ENCODE results near the gene NOS3.

Gene NOS3

GRCh38 chr7:150977382-150978125, 13.3 kb upstream of the NOS3 start:
- in situ Hi-C loops (cut with MboI; ENCODE audit: low sequenced_read_pairs) = no loop called here

DNA sequence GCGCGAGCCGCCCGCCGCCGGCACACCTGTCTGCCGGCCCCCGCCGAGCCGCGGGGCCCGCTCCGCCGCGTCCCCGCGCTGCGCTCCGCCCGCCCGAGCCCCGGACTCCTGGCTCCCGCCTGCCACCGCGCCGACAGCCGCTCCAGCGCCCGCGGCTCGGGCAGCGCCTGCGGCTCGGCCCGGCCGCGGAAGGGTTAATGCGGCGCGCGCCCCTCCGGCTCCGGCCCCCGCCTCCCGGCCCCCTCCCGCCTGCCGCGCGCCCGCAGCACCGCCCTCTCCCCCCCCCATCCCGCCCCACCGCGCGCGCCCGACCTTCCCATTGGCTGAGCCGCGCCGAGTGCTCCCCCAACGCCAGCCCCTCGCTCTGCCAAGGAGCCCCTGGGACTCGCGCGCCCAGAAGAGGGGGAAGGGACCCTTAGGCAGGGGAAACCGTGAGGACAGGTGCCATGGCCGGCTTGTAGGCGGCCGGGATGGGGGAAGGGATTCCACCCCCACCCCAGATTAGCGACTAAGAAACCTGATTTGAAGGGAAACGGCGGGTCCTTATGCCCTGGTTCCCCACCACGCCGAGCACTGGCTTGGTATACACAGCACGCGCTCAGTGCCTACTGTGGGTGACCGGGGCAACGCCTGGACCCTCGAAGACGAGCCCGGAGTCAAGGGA, 12.6 kb upstream of the NOS3 start, which contains the start of gene KCNH2:
Gene KCNH2 (minus strand): TSS at position 196 of the 664 bp plus-strand sequence. CDS start 408 bp downstream, outside the sequence.
- in situ Hi-C loops (cut with MboI; ENCODE audit: low sequenced_read_pairs) = no loop called here

- in situ Hi-C loops (cut with MboI; ENCODE audit: low sequenced_read_pairs) = no loop called here
Measured at GRCh38 chr7:150979713-150980390, 11.0 kb upstream of the NOS3 start.

DNA sequence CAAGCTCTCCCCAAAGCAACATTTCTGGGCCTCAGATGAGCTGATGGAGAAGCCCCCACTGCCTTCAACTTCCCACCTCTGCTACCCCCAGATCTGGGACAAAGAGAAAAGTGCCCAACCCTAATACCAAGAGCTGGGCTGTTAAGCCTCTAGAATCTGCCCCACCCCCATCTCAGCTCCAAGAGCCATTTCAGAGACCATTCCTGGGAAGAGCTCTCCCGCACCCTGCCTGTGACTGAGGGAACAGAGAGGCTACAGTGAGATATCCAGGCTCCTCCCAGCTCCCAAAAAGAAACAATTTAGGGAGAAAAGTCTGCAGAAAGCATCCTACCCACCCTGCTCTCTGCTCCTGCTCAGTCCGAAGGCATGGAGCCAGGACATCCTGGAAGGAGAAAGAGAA, 10.2 kb upstream of the NOS3 start:
- in situ Hi-C loops (cut with MboI; ENCODE audit: low sequenced_read_pairs) = no loop called here

DNA sequence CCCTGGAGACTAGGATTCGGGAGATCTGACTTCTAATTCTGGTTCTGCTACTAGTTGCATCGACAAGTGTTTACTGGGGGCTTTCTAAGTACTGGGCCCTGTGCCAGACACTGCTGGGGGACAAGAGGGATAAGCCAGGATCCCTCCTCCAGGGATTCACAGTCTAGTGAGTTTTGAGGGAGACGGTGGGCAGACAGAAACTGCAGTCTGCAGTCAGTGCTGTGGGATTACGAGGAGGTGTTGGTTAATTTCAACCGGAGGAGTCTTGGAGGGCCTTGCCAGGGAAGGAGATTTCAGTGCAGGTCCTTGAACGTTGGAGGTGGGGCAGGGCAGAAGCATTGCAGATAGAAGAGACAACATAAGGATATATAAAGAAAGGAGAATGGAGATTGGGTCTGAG, 9.2 kb upstream of the NOS3 start:
- in situ Hi-C loops (cut with MboI; ENCODE audit: low sequenced_read_pairs) = no loop called here

GRCh38 chr7:150982351-150982750, 8.5 kb upstream of the NOS3 start:
- in situ Hi-C loops (cut with MboI; ENCODE audit: low sequenced_read_pairs) = no loop called here

DNA sequence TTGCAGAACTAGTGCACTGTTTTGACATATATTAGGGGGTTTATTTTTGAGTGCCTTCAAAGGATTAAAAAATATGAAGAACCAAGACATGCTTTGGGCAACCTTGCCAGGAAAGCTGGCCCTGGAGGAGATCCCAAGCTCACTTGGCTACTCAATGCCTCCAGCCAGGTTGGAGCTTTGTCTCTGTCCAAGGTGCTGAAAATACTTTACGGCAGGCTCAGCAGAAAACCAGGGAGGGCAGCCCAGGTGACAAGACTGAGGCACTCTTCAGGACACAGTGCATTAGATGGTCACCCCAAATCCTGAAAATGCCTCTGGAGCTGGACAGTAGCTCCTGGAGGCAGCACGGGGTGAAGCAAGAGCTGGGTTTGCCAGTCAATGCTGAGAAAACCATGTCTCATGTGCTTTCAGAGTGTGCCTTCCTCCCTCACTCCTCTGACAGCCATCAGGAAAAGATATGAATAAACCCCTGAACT, 6.9 kb upstream of the NOS3 start:
- in situ Hi-C loops (cut with MboI; ENCODE audit: low sequenced_read_pairs) = no loop called here

DNA sequence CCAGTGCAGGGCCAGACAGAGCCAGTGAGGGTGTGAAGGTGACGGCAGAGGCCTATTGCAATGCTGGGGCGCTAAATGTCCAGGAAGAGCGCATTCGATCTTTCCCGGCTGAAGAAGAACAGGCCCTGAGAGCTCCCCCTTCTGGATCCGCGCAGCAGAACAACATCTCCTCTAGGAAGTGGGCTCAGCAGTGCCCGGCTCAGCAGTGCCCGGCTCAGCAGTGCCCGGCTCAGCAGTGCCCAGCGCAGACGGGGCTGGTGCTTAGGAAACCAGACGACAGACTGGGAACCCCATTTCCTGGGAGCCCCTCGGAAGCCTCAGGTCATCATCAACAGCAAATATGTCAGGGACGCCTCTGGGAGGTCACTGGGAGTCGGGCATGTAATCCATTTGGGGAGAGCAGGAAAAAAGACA, 4.7 kb upstream of the NOS3 start:
- in situ Hi-C loops (cut with MboI; ENCODE audit: low sequenced_read_pairs) = no loop called here

GRCh38 chr7:150986556-150986955, 4.3 kb upstream of the NOS3 start:
- in situ Hi-C loops (cut with MboI; ENCODE audit: low sequenced_read_pairs) = no loop called here

- in situ Hi-C loops (cut with MboI; ENCODE audit: low sequenced_read_pairs) = no loop called here
Measured at GRCh38 chr7:150988230-150989226, 2.3 kb upstream of the NOS3 start.

GRCh38 chr7:150989456-150989855, 1.4 kb upstream of the NOS3 start:
- in situ Hi-C loops (cut with MboI; ENCODE audit: low sequenced_read_pairs) = no loop called here

DNA sequence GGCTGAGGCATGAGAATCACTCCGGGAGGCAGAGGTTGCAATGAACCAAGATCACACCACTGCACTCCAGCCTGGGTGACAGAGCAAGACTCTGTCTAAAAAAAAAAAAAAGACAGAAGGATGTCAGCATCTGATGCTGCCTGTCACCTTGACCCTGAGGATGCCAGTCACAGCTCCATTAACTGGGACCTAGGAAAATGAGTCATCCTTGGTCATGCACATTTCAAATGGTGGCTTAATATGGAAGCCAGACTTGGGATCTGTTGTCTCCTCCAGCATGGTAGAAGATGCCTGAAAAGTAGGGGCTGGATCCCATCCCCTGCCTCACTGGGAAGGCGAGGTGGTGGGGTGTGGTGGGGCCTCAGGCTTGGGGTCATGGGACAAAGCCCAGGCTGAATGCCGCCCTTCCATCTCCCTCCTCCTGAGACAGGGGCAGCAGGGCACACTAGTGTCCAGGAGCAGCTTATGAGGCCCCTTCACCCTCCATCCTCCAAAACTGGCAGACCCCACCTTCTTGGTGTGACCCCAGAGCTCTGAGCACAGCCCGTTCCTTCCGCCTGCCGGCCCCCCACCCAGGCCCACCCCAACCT, 1.3 kb downstream of the NOS3 start:
- in situ Hi-C loops (cut with MboI; ENCODE audit: low sequenced_read_pairs) = no loop called here

- in situ Hi-C loops (cut with MboI; ENCODE audit: low sequenced_read_pairs) = no loop called here
Measured at GRCh38 chr7:150992833-150993302, 2.1 kb downstream of the NOS3 start.

DNA sequence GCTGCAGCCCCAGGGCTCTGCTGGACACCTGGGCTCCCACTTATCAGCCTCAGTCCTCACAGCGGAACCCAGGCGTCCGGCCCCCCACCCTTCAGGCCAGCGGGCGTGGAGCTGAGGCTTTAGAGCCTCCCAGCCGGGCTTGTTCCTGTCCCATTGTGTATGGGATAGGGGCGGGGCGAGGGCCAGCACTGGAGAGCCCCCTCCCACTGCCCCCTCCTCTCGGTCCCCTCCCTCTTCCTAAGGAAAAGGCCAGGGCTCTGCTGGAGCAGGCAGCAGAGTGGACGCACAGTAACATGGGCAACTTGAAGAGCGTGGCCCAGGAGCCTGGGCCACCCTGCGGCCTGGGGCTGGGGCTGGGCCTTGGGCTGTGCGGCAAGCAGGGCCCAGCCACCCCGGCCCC, 2.7 kb downstream of the NOS3 start:
- in situ Hi-C loops (cut with MboI; ENCODE audit: low sequenced_read_pairs) = no loop called here

- in situ Hi-C loops (cut with MboI; ENCODE audit: low sequenced_read_pairs) = no loop called here
Measured at GRCh38 chr7:150994141-150994837, 3.5 kb downstream of the NOS3 start.

GRCh38 chr7:150994838-150995510, 4.2 kb downstream of the NOS3 start:
- in situ Hi-C loops (cut with MboI; ENCODE audit: low sequenced_read_pairs) = no loop called here

DNA sequence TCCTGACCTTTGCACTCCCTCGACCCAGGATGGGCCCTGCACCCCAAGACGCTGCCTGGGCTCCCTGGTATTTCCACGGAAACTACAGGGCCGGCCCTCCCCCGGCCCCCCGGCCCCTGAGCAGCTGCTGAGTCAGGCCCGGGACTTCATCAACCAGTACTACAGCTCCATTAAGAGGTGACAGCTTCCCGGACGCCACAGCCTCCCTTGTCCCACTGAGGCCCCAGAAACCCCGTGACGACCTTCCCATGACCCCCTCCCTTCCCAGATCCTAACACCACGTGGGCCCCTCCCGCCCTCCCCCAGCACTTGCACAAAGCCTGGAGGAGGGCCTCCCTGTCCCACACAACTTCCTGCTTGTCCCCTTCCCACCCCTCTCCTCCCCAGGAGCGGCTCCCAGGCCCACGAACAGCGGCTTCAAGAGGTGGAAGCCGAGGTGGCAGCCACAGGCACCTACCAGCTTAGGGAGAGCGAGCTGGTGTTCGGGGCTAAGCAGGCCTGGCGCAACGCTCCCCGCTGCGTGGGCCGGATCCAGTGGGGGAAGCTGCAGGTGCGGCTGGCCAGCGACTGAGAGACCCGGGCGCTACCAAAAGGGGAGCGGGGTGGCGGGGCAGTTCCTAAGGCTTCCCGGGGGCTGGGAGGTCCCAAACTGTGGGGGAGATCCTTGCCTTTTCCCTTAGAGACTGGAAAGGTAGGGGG, 5.7 kb downstream of the NOS3 start:
- in situ Hi-C loops (cut with MboI; ENCODE audit: low sequenced_read_pairs) = no loop called here

DNA sequence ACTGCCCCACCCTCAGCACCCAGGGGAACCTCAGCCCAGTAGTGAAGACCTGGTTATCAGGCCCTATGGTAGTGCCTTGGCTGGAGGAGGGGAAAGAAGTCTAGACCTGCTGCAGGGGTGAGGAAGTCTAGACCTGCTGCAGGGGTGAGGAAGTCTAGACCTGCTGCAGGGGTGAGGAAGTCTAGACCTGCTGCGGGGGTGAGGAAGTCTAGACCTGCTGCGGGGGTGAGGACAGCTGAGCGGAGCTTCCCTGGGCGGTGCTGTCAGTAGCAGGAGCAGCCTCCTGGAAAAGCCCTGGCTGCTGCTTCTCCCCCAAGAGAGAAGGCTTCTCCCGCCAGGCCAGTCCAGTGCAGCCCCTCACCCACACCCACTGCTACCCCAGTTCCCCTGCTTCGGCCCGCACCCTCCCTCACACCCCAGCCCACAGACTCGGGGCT, 6.3 kb downstream of the NOS3 start:
- in situ Hi-C loops (cut with MboI; ENCODE audit: low sequenced_read_pairs) = no loop called here

All from hTERT RPE-1 (cell line).